ENCODE results near the gene SSH2.
A peak's percentile ranks its signal among the peaks of the same experiment; 100 is the strongest.

Gene SSH2

GRCh38 chr17:29589524-29590410, 340.3 kb downstream of the SSH2 start, which contains the start of gene GIT1:
Gene GIT1, minus strand, starts transcription at chr17:29589648. Its CDS starts 270 bp downstream, at chr17:29589378.
- DNase-seq (ENCODE audit: low read depth) = peak; percentile 77

GRCh38 chr17:29588562-29589411, 341.2 kb downstream of the SSH2 start:
- no peak for DNase-seq (ENCODE audit: low read depth)

DNA sequence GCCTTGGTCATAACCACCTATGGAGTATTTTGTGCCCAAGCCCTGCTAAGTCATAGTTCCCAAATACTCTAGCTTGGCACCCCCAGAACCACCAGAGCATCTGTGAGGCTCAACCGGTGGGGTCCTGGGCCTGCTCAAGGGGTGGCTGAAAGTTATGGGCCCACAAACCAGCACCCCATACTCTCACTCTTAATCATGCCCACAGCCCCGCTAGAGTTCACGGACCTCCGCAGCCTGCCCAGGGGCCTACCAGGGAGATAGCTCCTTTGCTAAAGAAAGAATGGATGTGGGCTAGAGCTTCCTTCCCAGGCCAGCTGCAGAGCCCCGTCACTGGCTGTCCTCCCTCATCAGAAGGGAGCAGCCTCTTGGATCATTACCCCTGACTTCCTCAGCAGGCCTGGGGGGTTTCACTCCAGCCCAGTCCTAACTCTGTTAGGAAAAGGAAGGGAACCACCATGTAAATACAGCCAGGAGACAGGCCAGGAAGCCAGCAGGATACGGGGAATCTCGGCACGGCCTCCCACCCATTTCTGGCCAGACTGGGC, 341.9 kb downstream of the SSH2 start:
- no peak for DNase-seq (ENCODE audit: low read depth)

GRCh38 chr17:29587591-29587990, 342.4 kb downstream of the SSH2 start:
- DNase-seq (ENCODE audit: low read depth) = no peak

DNA sequence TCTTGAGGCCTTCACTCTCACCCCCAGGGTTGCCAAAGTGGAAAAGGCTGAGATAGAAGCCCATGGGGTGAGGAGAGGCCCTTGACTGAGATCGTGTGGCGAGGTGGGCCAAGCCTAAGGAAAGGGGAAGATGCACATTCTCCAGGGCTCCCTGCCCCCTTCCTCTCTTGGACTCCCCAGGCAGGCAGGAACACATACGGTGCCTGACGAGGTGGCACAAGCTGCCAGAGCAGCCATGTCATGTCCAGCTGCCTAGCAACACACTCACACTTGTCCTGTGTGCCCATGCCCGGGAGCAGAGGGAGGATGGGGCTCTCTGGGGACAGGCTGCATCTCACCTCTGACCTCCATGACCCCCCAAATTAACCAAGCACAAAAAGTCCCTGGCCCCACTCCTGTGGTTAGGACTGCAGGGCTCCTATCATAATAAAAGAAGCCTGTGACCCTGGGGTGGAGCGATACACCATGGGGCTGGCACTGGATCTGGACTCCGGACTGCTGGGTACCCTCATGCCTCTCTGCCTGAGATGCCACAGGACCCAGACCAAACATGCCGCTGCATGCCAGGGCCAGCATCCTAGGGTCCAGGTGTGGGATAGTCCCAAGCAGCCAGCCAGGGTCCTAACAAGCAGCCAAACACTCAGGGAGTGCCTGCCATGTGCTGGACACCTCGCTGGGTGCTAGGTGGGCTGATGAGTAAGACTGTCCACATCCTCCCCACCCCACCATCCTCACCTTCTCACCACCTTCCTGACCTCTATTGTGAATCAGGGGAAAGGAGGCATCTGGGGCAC, 343.2 kb downstream of the SSH2 start:
- no peak for DNase-seq (ENCODE audit: low read depth)

DNA sequence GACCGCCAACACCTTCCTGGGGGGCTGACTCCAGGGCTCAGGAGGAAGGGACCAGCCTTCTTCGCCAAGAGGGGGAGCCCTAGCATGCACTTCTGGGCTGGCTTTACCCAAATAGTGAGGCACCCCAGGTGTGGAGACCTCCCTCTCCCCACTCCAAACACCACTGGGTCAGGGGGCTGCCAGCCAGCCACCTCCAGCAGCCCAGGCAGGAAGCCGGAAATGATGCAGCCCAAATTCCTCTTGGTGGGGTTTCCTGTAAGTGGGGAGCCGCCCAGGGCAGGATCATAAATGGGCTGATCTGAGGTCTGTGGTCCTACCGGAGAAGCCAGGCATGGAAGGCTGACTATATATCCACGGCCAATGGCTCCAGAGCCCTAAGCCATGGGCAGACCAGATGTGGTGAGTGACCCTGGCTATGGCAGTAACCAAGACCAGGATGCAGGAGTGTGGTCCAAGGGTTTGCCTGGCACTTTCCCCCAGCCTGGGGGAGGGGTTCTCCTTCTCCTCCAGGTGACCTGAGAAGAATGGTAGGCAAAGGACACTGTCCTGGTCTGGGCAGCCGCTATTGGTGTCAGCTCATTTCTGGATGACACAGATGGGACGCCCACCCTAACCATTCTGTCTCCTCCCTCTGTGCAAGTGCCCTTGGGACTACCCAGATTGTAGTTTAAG, 344.8 kb downstream of the SSH2 start:
- no peak for DNase-seq (ENCODE audit: low read depth)

DNA sequence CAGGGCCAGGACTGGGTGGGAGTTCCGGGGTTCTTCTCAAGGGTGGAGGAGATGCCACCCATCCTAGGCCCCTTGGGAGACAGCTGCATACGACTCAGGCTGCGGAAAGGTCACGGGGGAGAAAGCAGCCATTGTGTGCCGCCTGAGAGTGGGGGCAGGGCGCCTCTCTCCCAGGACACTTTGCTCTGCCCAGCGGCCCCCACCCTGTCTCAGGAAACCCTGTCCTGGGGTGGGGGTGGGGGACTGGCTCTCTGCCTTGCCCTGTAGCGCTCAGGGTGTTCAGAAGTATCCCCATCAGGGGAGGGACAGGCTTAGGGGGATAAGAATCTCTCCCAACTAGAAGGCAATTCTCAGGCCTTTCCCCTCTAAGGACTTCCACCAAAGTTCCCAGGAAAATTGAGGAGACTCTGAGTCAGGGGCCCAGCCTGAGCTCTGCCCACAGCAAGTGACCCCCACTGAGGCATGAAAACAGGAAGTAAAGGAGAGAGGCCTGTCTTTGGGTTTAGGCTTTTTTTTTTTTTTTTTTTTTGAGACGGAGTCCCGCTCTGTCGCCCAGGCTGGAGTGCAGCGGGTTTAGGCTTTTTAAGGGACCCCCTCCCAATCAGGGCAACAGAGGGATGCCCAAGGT, 345.5 kb downstream of the SSH2 start:
- no peak for DNase-seq (ENCODE audit: low read depth)

DNA sequence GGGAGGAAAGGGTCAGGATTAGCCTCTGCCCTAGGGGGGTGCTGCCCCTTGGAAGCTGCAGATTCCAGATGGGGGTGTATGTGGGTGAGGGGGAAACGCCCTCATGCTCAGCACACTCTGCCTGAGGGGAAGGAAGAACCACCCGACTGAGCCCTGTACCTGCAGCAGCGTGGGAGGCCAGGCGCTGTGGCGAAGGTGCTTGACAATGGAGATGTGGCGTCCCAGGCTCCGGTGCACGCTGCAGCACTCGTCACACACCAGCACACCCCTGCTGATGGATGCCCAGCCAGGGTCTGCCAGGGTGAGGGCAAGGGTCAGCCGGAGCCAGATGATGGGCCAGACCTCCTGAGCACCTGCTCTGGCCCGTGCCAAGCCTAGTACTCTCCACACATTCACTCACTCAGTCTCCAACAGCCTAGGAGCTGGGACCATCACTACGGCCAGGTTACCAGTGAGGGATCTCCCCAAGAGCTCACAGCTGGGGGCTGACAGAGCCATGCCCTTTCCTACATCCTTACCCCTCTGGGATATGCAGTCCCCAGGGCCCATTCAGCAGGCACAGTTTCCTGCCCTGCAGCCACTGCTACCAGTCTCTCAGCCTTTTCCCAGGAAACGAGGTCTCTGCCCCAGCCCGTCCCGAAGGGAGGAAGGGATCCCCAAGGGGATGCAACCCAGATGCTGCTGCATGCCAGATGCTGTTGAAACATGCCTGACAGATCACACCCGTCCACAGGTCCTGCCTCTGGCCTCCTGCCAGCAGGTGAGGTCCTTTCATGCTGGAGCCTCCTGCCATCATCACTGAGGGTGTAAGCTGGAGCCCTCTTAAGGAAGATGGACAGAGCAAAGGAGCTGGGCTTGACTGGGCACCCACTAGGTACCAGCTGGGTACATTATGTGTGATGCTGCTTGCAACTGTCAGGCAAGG, 346.4 kb downstream of the SSH2 start:
- DNase-seq (ENCODE audit: low read depth) = no peak

GRCh38 chr17:29582772-29583171, 347.3 kb downstream of the SSH2 start:
- no peak for DNase-seq (ENCODE audit: low read depth)

GRCh38 chr17:29582254-29582765, 347.7 kb downstream of the SSH2 start:
- no peak for DNase-seq (ENCODE audit: low read depth)

DNA sequence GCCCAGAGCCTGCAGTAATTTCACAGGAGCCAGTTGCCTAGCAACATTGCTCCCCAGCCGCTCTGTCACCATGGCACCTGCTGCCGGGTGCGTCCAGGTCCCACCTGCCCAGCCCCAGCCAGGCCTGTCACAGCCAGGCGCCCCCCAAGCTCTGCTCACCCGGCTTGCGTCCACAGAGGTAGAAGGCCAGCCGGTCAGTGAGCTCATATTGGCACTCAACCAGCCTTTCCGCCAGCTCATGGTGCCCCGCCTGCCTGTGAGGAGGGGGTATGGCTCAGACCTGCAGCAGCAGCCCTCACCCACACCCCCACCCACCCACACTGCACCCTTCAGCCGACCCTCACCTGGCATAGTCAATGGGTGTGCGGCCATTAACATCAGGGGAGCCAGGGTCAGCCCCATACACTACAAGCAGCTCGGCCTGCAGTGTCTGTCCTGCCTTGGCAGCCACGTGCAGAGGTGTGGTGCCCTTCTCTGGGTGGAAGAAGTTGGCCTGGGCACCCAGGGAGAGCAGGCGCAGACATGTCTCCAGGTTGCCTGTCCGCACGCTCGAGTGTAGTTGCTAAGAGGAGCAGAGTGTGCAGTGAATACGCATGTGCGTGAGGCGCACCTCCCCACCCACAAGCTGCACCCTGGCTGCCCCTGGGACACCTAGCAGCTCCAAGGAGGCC, 348.3 kb downstream of the SSH2 start:
- no peak for DNase-seq (ENCODE audit: low read depth)

DNA sequence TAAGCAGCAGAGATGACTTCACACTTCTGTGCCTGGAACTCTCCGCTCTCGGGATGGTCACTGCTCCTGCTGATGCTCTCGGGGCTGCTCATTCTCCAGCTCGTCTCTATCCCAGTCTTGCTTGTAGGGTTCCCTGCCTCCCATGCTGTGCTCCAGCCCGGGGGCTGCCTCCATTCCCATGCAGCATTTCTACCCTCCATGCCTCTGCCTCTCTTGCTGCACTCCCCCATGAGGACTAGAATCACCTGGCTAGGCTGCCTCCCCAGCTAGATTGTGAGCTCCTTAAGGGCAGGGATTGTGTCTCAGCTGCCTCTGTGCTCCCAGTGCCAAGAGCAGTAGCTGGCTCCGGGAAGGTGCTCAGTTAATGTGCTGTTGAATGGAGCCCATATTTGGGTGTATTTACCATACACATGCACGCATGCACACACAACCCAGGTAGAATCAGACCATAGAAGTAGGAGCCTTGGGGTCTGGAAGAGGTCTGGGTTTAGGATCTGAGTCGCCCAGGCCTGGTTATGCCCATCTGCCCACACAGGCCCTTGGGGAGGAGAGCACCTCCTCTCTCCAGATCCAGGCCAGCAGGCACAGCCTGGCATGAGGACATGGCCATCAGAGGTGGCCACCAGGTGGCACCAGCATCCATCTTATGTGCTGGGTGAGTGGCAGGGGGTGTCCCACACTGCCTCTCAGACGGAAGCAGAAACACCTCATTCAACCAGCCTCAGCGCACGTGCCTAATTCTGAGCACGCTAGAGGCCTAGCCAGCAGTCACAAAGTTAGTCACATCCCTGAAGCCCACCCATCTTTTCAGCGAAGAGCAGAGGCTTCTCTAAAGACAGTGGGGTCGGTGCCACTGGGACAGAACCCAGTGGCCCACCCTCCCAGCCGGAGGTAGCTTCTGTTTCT, 349.9 kb downstream of the SSH2 start:
- peak; percentile 78 for DNase-seq (ENCODE audit: low read depth)

DNA sequence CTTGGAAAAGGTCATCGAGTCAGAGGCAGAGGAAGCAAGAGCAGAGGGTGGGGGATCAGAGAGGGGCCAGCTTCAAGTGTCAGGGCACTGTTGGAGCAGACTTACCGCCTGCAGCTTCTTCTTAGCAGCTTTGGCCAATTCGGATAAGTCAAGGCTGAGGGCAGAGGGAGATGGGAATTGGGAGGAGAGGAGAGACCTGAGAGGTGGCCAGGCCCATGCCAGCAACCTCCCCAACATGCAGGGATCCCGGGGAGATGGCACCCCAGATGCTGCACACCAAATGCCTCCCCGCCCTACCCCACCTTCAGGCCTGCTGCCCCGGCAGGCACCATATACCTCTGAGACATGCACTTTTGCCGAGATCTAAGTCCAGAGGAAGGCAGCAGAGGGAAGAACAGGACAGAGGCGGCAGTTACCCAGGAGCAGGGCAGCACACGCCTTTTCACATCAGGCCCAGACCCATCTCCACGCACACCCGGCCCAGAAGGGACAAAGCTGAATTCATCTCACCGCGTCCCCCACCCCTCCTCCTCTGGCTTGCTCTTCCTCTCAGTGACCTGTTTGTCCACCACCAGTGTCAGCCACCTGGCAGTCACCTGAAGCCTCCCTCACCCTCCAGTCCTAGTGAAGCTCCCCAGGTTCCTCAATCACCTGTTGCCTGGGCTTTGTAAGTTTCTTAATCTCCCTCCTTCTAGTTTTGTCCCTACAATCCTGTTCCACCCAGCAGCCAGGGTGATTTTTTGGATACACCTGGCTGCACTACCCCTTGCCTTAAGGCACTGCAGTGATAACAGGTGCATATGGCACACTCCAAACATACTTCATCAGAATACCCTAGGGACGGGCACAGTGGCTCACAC, 351.2 kb downstream of the SSH2 start:
- no peak for DNase-seq (ENCODE audit: low read depth)

GRCh38 chr17:29577385-29578211, 352.4 kb downstream of the SSH2 start:
- DNase-seq (ENCODE audit: low read depth) = no peak

DNA sequence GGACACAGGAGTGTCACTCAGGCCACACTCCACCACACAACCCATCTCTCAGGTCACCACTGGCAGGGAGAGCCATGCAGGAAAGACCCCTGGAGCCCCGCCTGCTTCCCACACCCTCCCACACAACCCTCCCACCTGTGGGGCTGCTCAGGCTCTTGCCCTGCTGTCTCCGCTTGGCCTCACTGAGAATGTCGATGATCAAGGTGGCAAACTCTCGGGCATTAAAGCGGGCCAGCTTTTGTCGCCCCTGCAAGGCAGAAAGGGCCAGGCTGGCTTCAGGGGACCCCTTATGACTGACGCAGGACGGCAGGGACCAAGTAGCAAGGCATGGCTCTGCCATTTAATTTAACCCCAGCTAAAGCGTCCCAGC, 353.0 kb downstream of the SSH2 start:
- no peak for DNase-seq (ENCODE audit: low read depth)

Data from T-helper 22 cell (primary cell).